Duodenal mucosa (tissue), 2 donors: Measurements from ENCODE around the gene NUTF2.

Source experiments
- H3K27ac ChIP-seq: one replicate; pipeline ENCODE4 v1.7.0; 2013; ENCODE audit warnings: low read depth, low read length
- H3K27me3 ChIP-seq, 2 donors: one replicate each; pipeline ENCODE4 v1.7.0; 2013; ENCODE audit warnings: low read length in 2 of 2, control low read depth in 1 of 2; ENCODE audit not compliant: insufficient read depth in 2 of 2, control insufficient read depth in 1 of 2
- H3K36me3 ChIP-seq, 2 donors: one replicate each; pipeline ENCODE4 v1.7.0; 2013; ENCODE audit warnings: low read length in 2 of 2, control low read depth in 1 of 2; ENCODE audit not compliant: insufficient read depth in 2 of 2, control insufficient read depth in 1 of 2
- H3K4me1 ChIP-seq, 2 donors: one replicate each; pipeline ENCODE4 v1.7.0; 2013; ENCODE audit warnings: low read length in 2 of 2, control low read depth in 1 of 2; ENCODE audit not compliant: insufficient read depth in 2 of 2, control insufficient read depth in 1 of 2
- H3K4me3 ChIP-seq, 2 donors: one replicate each; pipeline ENCODE4 v1.7.0; 2013; ENCODE audit warnings: low read length in 2 of 2, low read depth in 1 of 2
- H3K9ac ChIP-seq, 2 donors: one replicate each; pipeline ENCODE4 v1.7.0; 2013; ENCODE audit warnings: low read length in 2 of 2, low read depth in 1 of 2
- H3K9me3 ChIP-seq, 2 donors: one replicate each; pipeline ENCODE4 v1.7.0; 2013; ENCODE audit warnings: low read length in 2 of 2, control low read depth in 1 of 2; ENCODE audit not compliant: control insufficient read depth in 1 of 2

The NUTF2 gene

GRCh38 chr16:67882374-67883145 lies 35.8 kb downstream of the NUTF2 start:
- Histone ChIP-seq H3K36me3 (peaks cover 65 to 72% of the 10 kb centered on the region in 2 donors), H3K4me3 (no peak overlapping the region), H3K9me3 (no peaks in the 10 kb centered on the region), H3K27me3 (no peaks in the 10 kb centered on the region), H3K27ac (no peak overlapping the region), H3K9ac (no peak overlapping the region), H3K4me1 (peaks cover 6 to 16% of the 10 kb centered on the region in 2 donors)

- H3K36me3 ChIP-seq = peaks cover 60 to 65% of the 10 kb centered on the region in 2 donors
- H3K4me1 ChIP-seq = peaks cover 6 to 16% of the 10 kb centered on the region in 2 donors
- H3K27me3 ChIP-seq = no peaks in the 10 kb centered on the region
- no peak overlapping the region for H3K9ac ChIP-seq
- H3K9me3 ChIP-seq = no peaks in the 10 kb centered on the region
- no peak overlapping the region for H3K4me3 ChIP-seq
- no peak overlapping the region for H3K27ac ChIP-seq
Measured at GRCh38 chr16:67883146-67883871, 36.6 kb downstream of the NUTF2 start.

GRCh38 chr16:67883872-67884261 lies 37.1 kb downstream of the NUTF2 start:
- no peak overlapping the region for H3K27ac ChIP-seq
- no peak overlapping the region for H3K9ac ChIP-seq

GRCh38 chr16:67884684-67885083 lies 38.0 kb downstream of the NUTF2 start, which contains the start of gene NRN1L:
Gene NRN1L (plus strand): TSS chr16:67884885. CDS start chr16:67884904, 19 bp downstream.
- Histone ChIP-seq H3K4me3 (no peak within 1 kb of the TSS), H3K9me3 (no peaks in the 10 kb centered on the region), H3K4me1 (peaks cover 6 to 16% of the 10 kb centered on the region in 2 donors), H3K27me3 (no peaks in the 10 kb centered on the region), H3K9ac (no peak within 1 kb of the TSS), H3K27ac (no peak within 1 kb of the TSS), H3K36me3 (peaks cover 48 to 51% of the 10 kb centered on the region in 2 donors)

More at GRCh38 chr16:67883872-67884261, 37.1 kb downstream of the NUTF2 start:
- no peaks in the 10 kb centered on the region for H3K27me3 ChIP-seq
- no peak overlapping the region for H3K4me3 ChIP-seq
- H3K36me3 ChIP-seq = peaks cover 54 to 59% of the 10 kb centered on the region in 2 donors
- H3K9me3 ChIP-seq = no peaks in the 10 kb centered on the region
- peaks cover 6 to 16% of the 10 kb centered on the region in 2 donors for H3K4me1 ChIP-seq

GRCh38 chr16:67885545-67885944 lies 38.8 kb downstream of the NUTF2 start:
- Histone ChIP-seq H3K27ac (no peak overlapping the region), H3K27me3 (no peaks in the 10 kb centered on the region), H3K36me3 (peaks cover 39 to 43% of the 10 kb centered on the region in 2 donors), H3K9ac (no peak overlapping the region), H3K9me3 (no peaks in the 10 kb centered on the region), H3K4me1 (peaks cover 6 to 16% of the 10 kb centered on the region in 2 donors), H3K4me3 (no peak overlapping the region)

GRCh38 chr16:67885976-67886375 lies 39.2 kb downstream of the NUTF2 start:
- H3K9ac ChIP-seq = no peak overlapping the region
- no peaks in the 10 kb centered on the region for H3K27me3 ChIP-seq
- H3K9me3 ChIP-seq = no peaks in the 10 kb centered on the region
- H3K27ac ChIP-seq = no peak overlapping the region
- no peak overlapping the region for H3K4me3 ChIP-seq
- peaks cover 6 to 16% of the 10 kb centered on the region in 2 donors for H3K4me1 ChIP-seq
- peaks cover 35 to 38% of the 10 kb centered on the region in 2 donors for H3K36me3 ChIP-seq

- Histone ChIP-seq H3K36me3 (peaks cover 31 to 34% of the 10 kb centered on the region in 2 donors), H3K27ac (no peak overlapping the region), H3K4me3 (no peak overlapping the region), H3K27me3 (no peaks in the 10 kb centered on the region), H3K9ac (no peak overlapping the region), H3K9me3 (no peaks in the 10 kb centered on the region), H3K4me1 (peaks cover 6 to 16% of the 10 kb centered on the region in 2 donors)
Measured at GRCh38 chr16:67886387-67886786, 39.7 kb downstream of the NUTF2 start.

GRCh38 chr16:67888331-67888730 lies 41.6 kb downstream of the NUTF2 start:
- Histone ChIP-seq H3K27ac (no peak overlapping the region), H3K4me1 (peaks cover 0 to 9% of the 10 kb centered on the region in 2 donors), H3K4me3 (no peak overlapping the region), H3K36me3 (peaks cover 12 to 15% of the 10 kb centered on the region in 2 donors), H3K9ac (no peak overlapping the region), H3K27me3 (no peaks in the 10 kb centered on the region), H3K9me3 (no peaks in the 10 kb centered on the region)

GRCh38 chr16:67892375-67892774 lies 45.6 kb downstream of the NUTF2 start:
- no peak overlapping the region for H3K27ac ChIP-seq
- peaks cover 9 to 17% of the 10 kb centered on the region in 2 donors for H3K4me1 ChIP-seq
- H3K9ac ChIP-seq = peak overlapping the region; percentile 25 to 54
- peaks cover 0 to 3% of the 10 kb centered on the region in 2 donors for H3K36me3 ChIP-seq
- no peaks in the 10 kb centered on the region for H3K9me3 ChIP-seq
- H3K27me3 ChIP-seq = no peaks in the 10 kb centered on the region
- H3K4me3 ChIP-seq = peak overlapping the region; percentile 73
